ENCODE data around the gene CARD6.
A peak's percentile ranks its signal among the peaks of the same experiment; 100 is the strongest.
"Not testable (repeated sequence)": the region's sequence is repeated elsewhere in the genome, so short reads cannot be mapped to it uniquely, and the experiment has no call there.

Gene CARD6

GRCh38 chr5:40828690-40829661, 12.2 kb upstream of the CARD6 start:
- DNase-seq, result no peak

DNA sequence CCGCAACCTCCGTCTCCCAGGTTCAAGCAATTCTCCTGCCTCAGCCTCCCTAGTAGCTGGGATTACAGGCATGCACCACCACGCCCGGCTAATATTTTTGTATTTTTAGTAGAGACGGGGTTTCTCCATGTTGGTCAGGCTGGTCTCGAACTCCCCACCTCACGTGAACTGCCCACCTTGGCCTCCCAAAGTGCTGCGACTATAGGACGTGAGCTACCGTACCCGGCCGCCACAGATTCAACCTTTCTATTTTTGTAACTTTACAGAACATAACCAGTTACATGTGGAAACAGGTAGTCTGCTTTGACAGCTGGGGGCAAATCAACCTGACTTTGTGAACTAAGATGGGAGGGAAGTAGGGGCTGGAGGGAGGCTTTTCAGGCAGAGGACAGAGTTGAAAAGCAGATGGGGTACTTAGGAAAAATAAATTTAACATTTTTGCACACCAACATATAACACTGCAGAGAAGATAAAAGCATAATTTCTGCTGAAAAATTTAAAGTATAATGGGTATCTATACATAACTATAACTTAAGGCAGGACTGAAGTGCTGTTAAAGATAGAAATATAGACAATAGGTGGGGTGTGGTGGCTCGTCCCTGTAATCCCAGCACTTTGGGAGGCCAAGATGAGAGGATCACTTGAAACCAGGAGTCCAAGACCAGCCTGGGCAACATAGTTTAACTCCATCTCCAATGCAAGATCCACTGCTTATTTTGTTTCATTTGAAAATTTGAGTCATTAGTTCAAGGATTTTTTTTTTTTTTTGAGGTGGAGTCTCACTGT, 11.2 kb upstream of the CARD6 start:
- no peak for DNase-seq

GRCh38 chr5:40831346-40832210, 9.6 kb upstream of the CARD6 start:
- DNase-seq, result no peak

DNA sequence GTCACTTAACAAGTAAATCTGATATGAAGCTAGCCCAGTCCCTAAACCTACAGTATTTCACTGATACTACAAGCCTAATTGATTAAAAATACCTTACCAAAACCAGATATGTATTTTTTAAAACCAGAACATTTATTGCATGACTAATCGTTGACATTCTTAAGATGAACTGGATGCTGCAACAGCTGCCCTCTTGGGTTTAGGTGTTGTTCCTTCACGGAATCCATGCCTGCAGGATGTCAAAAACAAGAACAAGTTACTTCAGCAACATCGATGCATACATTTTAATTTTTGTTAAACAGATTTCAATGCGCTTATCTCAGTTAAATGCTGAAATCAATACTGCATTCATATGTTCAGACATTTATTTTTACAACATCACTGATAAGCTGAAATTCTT, 8.8 kb upstream of the CARD6 start:
- no peak for DNase-seq

DNA sequence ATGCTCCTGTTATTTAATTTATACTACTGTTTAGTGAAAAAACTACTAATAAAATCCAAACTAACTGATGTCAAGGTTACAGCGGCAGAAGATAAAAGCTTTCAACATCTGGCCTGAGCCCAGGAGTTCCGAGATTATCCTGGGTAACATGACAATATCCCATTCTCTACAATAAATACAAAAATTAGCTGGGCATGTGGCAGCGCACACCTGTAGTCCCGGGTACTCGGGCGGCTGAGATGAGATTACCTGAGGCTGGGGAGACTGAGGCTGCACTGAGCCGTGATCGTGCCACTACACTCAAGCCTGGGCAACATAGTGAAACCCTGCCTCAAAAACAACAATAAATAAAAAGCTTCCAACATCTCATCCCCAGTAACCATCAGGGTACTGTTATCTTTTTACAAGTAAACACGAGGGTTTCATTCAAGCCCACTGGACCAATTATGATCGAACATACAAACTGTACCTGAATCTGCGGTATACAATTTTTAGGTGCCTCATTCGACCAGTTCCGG, 7.4 kb upstream of the CARD6 start:
- no peak for DNase-seq

DNA sequence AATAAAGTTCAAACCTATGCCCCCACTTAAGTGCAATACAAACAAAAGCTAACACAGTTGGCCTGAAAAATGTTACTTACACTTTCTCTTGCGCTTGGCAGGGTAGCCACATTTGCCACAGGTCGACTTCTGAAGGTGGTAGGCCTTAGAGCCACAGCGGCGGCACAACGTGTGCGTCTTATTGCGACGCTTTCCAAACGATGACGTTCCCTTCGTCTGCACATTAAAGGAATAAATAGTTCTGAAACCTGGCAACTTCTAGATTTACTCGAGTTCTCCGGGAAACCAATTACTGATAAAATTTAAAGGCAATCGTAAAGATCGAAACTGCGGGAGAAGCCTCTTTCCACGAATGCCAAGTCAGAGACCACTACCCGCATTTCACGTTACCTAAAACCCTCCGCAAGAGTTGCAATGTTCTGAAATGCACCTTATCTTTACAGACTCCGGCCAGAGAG, 6.7 kb upstream of the CARD6 start:
- DNase-seq, result no peak

GRCh38 chr5:40834849-40835787, 6.0 kb upstream of the CARD6 start, which contains the start of gene RPL37:
RPL37 (minus strand) TSS chr5:40835222; CDS start chr5:40835185, 37 bp downstream.
- peak; percentile 84 for DNase-seq

DNA sequence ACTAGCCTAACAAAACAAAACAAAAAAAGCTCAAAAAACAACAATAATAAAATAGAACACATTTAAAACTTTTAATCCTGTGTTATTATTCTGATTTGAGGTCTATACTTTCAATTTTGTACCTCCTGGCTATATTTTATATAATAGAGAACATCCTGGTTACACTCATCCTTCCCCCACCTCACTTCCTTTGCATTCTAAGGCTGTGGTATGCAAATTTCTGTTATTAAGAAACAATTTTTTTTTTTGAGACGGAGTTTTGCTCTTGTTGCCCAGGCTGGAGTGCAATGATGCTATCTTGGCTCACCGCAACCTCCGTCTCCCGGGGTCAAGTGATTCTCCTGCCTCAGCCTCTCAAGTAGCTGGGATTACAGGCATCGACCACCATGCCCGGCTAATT, 3.1 kb upstream of the CARD6 start:
- DNase-seq, result no peak

DNA sequence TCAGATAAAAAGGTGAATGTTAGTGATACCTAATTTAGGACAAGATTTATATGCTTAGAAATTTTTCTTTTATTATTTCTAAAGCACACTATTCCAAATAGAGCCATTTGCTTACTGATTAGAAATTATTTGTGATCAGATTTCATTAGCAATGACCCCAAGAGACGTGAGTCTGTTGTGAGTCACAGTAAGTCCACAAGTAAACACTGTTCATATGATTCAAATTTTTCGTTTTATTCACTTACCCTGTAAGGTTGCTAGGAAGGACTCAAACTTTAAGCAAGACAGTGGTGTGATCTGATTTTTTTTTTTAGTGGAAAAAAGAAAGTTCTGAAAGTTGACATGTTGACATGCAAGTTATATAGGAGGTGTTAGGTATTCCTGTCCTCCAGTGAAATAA, 1.2 kb downstream of the CARD6 start:
- DNase-seq, result no peak

- no peak for DNase-seq
These were observed 3.4 kb downstream of the CARD6 start for GRCh38 chr5:40844565-40844964.

DNA sequence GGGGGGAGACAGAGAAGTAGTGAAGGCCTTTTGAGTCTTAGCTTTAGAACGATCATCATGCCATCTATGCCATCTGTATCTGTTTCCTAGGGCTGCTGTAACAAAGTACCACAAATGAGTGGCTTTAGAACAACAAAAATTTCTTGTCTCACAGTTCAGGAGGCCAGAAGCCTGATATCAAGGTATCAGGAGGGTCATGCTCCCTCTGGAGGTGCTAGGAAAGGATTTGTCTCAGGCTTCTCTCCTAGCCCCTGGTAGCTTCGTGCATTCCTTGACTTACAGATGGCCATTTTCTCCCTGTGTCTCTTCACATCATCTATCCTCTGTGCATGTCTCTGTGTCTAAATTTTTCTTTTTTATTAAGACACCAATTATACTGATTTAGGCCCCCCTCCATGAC, 5.2 kb downstream of the CARD6 start:
- DNase-seq, result no peak

GRCh38 chr5:40847525-40847924, 6.4 kb downstream of the CARD6 start:
- no peak for DNase-seq

- DNase-seq, result no peak
These were observed 12.5 kb downstream of the CARD6 start for GRCh38 chr5:40853632-40854192.

DNA sequence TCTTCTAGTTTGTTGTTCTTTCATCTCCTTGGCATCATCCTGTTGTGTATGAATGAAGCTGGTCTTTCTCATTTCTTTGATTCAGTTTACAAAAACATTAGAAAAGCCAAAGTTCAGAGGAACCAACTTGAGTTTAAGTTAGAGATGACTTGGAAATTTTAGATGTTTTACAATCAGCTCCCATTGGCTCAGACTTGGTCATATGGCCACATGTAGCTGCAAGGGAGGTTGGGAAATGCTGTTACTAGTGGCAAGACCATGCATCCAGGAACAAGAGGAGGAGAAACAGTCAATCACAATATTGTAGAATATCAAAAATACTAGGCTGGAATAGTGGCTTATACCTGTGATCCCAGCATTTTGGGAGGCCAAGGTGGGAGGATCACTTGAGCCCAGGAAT, 19.5 kb downstream of the CARD6 start:
- DNase-seq, result no peak

DNA sequence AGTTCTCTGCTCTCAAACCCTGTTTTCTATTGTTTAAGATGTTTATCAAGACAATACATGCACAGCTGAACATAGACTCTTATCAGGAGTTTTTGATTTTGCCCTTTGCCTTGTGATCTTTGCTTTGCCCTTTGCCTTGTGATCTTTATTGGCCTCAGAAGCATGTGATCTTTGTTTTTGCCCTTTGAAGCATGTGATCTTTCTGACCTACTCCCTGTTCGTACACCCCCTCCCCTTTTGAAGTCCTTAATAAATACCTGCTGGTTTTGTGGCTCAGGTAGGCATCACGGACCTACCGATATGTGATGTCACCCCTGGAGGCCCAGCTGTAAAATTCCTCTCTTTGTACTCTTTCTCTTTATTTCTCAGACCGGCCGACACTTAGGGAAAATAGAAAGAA, 23.8 kb downstream of the CARD6 start:
- not testable (repeated sequence) for DNase-seq

DNA sequence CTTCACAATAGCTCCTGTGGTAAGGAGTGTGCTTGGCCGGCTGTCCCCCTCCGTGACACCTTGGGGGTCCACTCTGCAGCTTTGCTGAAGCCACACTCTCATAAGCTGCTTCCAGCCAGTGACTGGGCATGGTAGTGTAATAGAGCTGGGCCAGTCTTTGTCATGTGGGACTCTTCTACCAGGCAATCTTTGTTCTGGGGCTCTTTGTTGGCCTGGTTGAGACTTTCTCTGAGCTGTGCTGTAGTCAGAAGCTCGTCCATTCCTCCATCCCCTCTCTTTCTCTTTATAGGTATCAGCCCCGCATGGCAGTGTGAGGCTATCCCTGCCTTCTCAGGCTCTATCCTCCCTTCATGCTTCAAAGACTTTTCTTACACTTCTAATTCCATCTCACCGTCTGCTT, 25.7 kb downstream of the CARD6 start:
- no peak for DNase-seq

DNA sequence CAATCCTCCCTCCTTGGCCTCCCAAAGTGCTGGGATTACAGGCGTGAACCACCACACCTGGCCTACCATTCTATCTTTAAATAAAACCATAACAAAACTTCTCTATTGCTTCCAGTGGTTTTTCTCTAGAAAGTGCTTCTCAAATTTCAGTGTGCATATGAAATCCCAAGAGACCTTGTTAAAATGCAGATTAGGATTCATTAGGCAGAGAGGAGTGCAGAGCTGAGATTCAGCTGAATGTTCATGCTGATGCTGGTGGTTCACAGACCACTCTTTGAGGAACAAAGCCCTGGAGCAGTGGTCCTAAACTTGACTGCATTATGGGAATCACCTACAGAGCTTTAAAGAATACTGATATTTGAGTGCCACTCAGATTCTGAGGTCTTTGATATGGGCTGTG, 28.2 kb downstream of the CARD6 start:
- no peak for DNase-seq

GRCh38 chr5:40871177-40871576, 30.0 kb downstream of the CARD6 start:
- no peak for DNase-seq

DNA sequence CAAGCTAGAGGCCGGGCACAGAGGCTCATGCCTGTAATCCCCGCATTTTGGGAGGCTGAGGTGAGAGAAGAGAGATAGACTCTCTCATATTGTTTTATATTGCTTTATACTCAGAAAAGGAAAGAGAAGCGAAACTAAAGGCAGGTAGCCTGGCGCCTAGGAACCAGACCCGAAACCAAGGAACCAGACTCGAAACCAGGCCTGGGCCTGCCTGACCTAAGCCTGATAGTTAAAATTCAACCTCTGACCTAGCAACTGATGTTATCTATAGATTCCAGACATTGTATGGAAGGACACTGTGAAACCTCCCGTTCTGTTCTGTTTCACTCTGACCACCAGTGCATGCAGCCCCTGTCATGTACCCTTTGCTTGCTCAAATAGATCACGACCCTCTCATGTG, 31.1 kb downstream of the CARD6 start:
- not testable (repeated sequence) for DNase-seq

GRCh38 chr5:40873286-40873880, 32.2 kb downstream of the CARD6 start:
- no peak for DNase-seq

GRCh38 chr5:40875958-40876357, 34.8 kb downstream of the CARD6 start:
- DNase-seq, result no peak

Measured in 8988T (cell line).